CD4-positive, alpha-beta T cell treated with Interleukin-21 for 1 hour (primary cell): ENCODE data around the gene ALB.

Source experiments
- DNase-seq: peaks from one replicate; pipeline ENCODE4 v3.0.0-alpha.2; 2020

The ALB gene

DNA sequence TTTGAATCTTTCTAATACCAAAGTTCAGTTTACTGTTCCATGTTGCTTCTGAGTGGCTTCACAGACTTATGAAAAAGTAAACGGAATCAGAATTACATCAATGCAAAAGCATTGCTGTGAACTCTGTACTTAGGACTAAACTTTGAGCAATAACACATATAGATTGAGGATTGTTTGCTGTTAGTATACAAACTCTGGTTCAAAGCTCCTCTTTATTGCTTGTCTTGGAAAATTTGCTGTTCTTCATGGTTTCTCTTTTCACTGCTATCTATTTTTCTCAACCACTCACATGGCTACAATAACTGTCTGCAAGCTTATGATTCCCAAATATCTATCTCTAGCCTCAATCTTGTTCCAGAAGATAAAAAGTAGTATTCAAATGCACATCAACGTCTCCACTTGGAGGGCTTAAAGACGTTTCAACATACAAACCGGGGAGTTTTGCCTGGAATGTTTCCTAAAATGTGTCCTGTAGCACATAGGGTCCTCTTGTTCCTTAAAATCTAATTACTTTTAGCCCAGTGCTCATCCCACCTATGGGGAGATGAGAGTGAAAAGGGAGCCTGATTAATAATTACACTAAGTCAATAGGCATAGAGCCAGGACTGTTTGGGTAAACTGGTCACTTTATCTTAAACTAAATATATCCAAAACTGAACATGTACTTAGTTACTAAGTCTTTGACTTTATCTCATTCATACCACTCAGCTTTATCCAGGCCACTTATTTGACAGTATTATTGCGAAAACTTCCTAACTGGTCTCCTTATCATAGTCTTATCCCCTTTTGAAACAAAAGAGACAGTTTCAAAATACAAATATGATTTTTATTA lies 28.3 kb downstream of the ALB start:
- no peak for DNase-seq

DNA sequence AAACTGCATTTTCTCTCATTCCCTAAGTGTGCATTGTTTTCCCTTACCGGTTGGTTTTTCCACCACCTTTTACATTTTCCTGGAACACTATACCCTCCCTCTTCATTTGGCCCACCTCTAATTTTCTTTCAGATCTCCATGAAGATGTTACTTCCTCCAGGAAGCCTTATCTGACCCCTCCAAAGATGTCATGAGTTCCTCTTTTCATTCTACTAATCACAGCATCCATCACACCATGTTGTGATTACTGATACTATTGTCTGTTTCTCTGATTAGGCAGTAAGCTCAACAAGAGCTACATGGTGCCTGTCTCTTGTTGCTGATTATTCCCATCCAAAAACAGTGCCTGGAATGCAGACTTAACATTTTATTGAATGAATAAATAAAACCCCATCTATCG lies 29.1 kb downstream of the ALB start:
- no peak for DNase-seq

DNA sequence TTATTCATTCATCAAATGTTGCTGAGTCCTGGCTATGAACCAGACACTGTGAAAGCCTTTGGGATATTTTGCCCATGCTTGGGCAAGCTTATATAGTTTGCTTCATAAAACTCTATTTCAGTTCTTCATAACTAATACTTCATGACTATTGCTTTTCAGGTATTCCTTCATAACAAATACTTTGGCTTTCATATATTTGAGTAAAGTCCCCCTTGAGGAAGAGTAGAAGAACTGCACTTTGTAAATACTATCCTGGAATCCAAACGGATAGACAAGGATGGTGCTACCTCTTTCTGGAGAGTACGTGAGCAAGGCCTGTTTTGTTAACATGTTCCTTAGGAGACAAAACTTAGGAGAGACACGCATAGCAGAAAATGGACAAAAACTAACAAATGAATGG lies 30.2 kb downstream of the ALB start:
- DNase-seq = no peak

DNA sequence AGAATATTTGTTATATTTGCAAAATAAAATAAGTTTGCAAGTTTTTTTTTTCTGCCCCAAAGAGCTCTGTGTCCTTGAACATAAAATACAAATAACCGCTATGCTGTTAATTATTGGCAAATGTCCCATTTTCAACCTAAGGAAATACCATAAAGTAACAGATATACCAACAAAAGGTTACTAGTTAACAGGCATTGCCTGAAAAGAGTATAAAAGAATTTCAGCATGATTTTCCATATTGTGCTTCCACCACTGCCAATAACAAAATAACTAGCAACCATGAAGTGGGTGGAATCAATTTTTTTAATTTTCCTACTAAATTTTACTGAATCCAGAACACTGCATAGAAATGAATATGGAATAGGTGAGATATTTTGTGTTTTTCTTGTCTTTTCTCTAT lies 31.9 kb downstream of the ALB start, which contains the start of gene AFP:
Gene AFP (plus strand): TSS at position 238 of the 400 bp plus-strand sequence. CDS start 42 bp downstream, at position 280.
- DNase-seq = no peak

DNA sequence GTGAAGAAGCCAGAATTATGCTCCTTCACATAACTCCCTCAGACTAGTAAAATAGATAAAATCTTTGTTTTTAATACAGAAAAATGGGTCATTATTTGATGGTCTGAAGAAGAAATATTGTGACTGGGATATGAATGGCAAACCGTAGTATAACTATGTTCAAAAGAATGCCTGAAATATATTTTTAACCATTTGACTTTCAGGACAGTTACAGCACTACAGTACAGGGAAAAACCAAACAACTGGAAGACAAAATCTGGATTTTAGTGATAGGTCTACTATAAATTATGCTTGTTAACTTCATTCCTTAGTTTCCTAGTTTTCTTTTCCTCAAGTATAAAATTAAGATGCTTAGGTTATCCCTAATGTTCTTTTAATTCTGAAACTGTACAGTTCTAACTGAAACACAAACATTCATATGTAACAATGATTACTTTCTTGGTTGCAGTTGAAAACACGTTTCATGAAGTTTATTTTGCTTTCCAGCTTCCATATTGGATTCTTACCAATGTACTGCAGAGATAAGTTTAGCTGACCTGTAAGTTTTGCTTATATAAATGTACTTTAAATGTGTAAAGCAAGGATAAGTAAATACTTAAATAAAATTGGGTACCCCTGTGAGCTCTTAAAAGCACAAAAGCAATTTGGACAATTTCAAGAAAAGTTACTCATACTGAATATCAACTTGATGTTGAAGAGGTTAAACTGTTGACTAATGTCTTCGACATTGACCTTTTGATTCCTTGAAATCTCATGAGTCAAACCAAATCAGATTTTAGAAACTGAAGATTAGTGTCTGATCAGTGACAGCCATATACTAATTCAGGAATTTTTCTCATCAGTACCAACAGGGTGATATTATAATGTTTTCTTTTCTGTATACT lies 32.8 kb downstream of the ALB start:
- no peak for DNase-seq

DNA sequence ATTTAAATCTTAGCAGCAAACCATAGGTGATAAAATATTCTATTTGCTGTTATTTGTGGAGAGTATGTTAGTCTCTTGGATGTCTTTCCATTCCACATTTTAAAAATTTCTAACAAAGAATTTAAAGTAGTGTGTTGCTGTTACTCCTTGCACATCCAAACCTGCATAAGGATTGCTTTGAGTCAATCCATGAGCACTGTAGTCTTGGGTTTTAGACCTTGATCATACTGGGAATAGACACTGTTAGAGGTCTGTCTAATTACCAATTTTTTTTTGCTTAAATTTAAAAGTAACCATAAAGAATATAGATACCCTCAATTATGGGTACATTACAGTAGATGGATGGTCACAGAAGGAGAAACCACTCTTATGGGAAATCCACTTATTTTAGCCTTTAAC lies 33.5 kb downstream of the ALB start:
- DNase-seq = no peak

DNA sequence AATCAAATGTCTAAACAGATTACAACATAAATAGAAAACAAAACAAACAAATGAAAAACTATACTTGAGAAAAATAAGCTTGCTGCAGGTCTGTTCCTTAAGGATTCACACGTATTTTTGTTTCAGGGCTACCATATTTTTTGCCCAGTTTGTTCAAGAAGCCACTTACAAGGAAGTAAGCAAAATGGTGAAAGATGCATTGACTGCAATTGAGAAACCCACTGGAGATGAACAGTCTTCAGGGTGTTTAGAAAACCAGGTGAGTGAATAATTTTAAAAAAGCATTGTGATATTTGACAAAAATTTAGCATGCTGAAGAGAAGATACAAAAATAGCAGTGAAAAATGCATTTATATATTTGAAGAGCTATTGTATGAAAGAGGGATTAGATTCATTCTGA lies 34.0 kb downstream of the ALB start:
- DNase-seq = no peak

DNA sequence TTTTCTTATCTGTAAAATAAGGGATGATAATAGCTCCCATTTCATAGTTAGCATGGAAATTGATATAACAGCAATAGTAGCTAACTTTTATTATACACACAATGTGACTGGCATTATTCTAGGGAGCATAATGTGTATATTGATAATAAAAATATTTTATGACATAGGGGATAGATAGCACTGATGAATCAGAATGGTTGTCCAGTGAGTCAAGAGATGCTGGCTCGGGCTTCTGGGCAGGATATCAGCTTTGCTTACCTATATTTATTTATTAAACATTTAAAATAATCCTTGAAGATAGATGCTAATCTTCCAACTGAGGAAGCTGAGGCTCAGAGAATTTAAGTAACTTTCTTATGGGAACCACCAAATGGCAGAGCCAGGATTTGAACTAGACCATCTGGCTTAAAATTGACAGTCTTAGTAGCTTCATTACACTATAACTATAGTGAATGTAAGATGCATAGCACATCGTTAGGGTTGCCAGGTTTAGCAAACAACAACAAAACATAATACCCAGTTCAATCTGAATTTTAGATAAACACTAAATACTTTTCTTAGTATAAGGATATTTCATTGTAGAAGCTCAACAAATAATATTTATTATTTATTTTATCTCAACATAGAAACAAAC lies 34.6 kb downstream of the ALB start:
- no peak for DNase-seq

DNA sequence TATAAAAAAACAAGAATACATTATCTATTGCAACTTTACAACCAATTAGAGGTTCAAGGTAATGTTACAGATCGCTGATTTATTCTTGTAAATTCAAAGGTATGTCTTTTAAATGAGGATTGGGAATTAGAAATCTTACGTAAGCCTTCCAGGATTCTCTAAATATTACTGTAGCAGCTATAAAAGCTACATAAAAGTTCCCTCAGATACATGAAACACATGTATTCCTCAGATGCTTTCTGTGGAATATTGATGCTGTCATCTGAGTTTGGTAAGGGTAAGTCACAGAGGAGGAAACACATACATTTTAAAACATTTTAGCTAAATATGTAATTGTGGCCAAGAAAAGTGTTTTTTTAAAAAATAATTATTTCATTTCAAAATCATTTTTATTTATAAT lies 35.4 kb downstream of the ALB start:
- no peak for DNase-seq

DNA sequence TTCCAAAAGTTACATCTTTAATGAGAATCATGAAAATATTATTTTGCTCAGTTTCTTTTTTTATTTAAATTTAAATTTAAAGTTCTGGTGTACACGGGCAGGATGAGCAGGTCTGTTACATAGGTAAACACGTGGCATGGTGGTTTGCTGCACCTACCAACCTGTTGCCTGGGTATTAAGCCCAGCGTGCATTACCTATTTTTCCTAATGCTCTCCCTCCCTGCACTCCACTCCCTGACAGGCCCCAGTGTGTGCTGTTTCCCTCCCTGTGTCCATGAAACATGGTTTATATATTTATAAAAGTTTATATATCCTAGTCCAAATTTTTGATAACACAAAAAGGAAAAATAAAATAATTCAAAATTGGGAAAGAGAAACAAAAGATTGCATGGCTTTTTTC lies 35.9 kb downstream of the ALB start:
- no peak for DNase-seq

DNA sequence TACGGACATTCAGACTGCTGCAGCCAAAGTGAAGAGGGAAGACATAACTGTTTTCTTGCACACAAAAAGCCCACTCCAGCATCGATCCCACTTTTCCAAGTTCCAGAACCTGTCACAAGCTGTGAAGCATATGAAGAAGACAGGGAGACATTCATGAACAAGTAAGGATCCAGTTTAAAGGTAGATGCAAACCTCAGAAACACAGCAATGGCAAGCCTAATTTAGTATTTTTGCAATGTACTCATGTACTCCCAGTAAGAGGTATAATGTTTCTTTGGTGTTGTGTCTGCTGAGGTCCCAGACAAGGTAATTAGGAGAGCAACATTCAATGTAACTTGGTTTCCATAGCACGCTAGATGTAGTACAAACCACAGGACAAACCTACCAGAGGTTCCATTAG lies 36.6 kb downstream of the ALB start:
- DNase-seq = no peak

DNA sequence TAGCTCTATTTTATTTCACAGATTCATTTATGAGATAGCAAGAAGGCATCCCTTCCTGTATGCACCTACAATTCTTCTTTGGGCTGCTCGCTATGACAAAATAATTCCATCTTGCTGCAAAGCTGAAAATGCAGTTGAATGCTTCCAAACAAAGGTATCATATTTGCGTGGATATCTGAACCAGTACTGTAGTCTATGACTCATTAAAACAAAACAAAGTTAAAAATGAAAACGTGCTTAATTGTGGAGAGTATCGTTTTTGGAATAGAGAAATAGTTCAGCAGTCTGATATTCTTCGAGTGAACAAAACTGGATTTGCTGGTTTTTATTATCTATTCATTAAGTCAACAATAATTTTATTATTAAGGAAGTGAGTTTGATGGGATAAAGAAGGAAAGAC lies 38.2 kb downstream of the ALB start:
- no peak for DNase-seq

DNA sequence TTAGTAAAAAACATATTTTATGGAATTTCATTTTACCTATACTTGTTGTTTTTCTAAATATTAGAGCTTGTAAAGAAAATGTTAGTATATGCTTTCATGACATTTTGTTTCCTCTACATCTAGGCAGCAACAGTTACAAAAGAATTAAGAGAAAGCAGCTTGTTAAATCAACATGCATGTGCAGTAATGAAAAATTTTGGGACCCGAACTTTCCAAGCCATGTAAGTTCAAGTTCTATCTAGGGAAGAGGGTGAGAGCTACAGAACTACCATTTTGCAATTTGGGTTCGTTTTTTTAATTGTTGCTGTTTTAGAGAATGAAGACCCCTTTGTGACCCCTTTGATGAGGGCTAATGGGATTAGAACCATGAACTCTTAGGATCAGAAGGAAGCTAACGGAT lies 39.1 kb downstream of the ALB start:
- DNase-seq = no peak

DNA sequence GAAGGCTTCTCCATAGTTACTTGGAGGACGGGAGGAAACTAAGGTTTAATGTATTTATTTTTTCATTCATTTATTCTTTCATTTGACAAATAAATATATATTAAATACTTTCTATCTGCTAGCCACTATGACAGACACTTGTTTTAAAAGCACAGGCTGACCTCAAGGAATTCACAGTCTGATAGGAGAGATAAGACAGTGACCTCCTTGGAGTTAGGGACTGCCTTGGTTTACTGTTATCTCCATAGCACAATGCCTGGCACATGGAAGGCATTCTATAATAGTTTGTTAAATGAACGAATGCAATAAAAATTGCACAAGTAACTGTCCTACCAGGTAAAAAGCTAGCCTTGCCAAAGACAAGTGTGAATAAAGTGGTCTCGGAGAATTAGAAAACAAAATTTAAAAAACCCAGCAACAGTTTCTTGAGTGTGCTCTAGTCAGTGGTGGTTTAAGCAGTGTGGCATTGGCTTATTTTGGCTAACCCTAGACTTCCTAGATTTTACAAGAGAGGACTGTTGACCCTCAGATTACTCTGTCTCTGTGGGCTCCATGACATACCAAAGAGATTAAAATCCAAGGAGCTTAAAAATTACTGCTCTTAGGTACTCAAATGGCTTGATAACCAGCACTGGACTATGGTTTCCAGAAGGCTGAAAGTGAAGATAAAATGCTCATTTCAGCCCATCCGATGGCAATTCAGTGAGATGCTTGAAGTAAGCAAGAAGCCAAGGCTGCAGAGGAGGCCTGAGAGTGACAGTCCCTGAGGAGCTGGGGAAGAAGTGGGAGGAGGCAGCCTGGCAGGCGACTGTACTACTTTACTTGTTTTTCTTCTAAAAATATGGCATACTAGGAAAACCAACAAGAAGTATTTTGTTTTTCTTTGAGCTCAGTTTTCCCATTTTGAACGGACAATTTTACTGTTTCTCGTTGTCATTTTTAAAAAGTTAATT lies 41.6 kb downstream of the ALB start:
- DNase-seq = no peak

DNA sequence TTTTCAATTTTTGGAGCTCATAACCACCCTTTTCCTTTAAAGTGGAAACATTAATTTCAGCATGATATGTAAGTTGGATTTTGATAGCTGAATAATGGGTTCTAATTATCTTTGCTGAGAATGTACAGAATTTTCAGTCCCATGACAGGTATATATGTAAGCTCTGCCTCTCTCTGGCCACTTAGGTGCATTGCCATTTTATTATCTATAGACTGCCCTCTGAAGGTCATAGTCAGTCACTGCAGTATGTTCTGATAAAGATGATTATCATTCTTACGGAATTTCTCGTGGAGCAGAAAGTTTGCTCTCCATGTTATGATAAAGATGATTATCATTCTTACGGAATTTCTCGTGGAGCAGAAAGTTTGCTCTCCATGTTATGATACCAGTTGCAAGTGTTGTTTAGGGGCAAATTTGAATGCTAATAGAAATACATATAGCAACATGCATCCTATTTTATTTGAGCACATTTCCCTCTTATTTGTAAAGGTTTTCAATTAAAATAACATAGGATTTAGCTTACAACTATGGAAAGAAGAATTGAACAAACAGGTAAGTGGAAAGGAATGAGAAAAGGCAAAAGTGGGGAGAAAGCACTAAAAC lies 42.4 kb downstream of the ALB start:
- peak; percentile 35 for DNase-seq

DNA sequence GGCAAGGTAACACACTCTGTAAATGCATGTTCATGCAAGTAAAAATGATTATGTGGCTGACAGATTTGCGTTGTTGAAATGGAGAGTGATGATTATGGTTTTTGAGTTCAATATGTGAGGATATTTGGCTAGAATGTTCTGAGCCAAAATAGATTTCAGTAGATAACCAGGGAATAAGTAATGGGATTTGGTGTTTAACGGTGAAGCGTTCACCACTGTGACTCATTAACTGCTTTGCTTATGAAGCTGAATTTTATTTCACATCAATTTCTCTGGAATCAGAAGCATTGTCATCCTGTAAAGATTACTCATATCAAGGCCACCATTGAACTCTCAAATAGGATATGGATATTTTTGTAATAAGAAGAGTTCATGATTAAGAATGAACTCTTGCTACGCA lies 43.6 kb downstream of the ALB start:
- no peak for DNase-seq

DNA sequence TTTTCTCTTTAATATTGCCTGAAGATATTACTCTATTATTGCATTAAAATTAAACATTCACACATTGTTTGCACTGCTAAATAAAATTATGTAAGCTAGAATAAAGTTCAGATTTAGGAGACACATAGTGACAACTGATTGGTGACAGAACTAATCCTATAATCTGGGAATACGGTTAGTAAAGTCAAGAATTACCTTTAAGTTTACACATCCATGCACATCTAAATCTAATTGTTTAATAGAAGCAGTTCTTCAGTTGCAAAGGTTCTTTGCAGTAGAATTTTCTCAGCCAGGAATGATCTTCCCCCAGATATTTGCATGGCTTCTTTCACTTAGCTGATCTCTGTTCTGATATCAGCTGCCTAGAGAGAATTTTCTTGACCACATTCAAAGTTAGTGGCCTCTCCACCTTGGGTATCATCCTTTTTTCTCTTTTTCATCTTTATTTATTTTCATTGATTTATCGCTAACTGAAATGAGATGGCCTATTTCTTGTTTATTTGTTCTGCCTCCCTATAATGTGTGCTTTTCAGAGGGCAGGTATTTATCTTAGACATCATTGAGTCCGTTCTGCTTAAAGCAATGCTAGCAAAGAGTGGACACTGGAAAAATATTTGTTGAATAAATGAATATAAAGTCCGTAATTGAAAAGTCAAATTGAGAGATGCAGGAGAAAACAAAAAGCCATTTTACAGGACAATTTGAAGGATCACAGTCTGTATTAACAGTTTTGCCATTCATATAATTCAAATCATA lies 44.5 kb downstream of the ALB start:
- no peak for DNase-seq

DNA sequence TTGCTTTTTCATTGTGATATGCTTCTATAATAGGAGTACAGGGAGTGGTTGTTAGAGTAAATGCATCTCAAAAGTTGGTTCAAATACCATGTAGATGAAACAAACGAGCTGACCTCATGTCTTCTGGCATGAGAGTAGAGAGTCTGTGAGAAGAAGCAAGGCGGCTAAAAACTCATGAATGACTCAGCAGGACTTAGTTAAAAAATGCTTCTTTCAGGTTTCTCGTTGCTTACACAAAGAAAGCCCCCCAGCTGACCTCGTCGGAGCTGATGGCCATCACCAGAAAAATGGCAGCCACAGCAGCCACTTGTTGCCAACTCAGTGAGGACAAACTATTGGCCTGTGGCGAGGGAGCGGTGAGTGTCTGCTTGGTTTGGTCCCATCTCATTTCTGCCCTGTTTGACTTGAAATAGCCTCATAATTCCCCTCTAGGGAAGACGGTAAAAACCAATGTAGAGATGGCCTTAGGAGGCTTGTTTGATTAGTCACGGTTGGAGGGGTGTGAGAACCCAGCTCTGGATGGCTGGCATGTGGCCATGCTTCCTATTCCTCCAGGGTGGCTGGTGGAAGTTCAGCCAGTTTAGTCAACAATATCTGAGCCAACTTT lies 46.4 kb downstream of the ALB start:
- DNase-seq = no peak

DNA sequence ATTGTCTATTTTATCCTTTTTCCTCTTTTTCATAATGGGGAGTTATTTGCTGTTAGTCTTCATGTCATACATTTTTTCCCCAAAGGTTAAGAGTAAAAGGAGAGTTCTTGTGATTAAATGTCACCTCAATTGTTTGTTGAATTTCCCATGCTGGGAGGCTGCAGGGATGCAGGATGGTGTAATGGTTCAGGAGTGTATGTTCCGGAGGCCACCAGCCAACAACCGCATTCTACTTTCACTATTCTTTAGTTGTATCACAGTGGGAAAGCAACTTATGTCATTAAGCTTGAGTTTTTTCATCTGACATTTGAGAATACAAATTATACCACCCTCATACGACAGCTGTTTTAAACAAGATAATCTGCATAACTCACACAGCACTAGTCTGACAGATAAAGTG lies 47.3 kb downstream of the ALB start:
- no peak for DNase-seq

DNA sequence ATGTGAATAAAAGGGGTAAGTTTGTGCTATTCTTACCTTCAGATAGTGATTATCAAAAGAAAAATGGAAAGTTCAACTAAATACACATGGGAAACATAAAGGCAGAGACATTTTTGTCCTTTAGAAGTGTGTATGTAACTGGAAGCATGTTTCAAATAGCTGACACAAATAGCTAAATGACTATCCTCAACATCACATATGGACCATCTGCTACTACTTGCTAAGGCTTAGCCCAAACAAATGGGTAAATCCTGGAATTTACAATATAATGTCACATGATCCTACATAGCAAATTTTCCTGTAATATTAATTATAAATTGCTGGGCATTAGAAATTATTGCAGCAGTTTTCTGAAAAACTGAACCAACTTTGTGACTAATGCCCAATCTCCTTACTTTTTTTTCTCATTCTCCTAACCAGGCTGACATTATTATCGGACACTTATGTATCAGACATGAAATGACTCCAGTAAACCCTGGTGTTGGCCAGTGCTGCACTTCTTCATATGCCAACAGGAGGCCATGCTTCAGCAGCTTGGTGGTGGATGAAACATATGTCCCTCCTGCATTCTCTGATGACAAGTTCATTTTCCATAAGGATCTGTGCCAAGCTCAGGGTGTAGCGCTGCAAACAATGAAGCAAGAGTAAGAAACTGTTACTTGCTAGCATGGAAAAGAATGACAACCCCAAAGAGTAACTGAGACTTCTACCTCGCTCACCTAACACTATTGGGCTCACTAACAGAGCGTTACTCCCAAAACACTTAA lies 48.1 kb downstream of the ALB start:
- no peak for DNase-seq
